Mucosa of rectum (tissue), 2 donors: ENCODE data around the gene FAM53B.

Experiments
- H3K27ac ChIP-seq, 2 donors: one replicate each; pipeline ENCODE4 v1.7.0; 2013; ENCODE audit warnings: inconsistent platforms in 2 of 2, low read depth in 2 of 2, low read length in 2 of 2
- H3K27me3 ChIP-seq, 2 donors: one replicate each; pipeline ENCODE4 v1.7.0; 2013; ENCODE audit warnings: low read length in 2 of 2; ENCODE audit not compliant: control insufficient read depth in 2 of 2, insufficient read depth in 2 of 2
- H3K36me3 ChIP-seq, 2 donors: one replicate each; pipeline ENCODE4 v1.7.0; 2013; ENCODE audit warnings: low read length in 2 of 2; ENCODE audit not compliant: control insufficient read depth in 2 of 2, insufficient read depth in 2 of 2
- H3K4me1 ChIP-seq, 2 donors: one replicate each; pipeline ENCODE4 v1.7.0; 2013; ENCODE audit warnings: low read length in 2 of 2, mild to moderate bottlenecking in 1 of 2; ENCODE audit not compliant: control insufficient read depth in 2 of 2, insufficient read depth in 2 of 2
- H3K4me3 ChIP-seq, 2 donors: one replicate each; pipeline ENCODE4 v1.7.0; 2013; ENCODE audit warnings: low read length in 2 of 2
- H3K9ac ChIP-seq, 2 donors: one replicate each; pipeline ENCODE4 v1.7.0; 2013; ENCODE audit warnings: low read length in 2 of 2, low read depth in 1 of 2, mild to moderate bottlenecking in 1 of 2
- H3K9me3 ChIP-seq, 2 donors: one replicate each; pipeline ENCODE4 v1.7.0; 2013; ENCODE audit warnings: low read length in 2 of 2; ENCODE audit not compliant: control insufficient read depth in 2 of 2
- donor health status: healthy.
- donor health status: Normal muscosa, but diverticular disease.

FAM53B gene

GRCh38 chr10:124636271-124636995 lies 107.7 kb downstream of the FAM53B start:
- H3K27me3 ChIP-seq = no peaks in the 10 kb centered on the region
- H3K9me3 ChIP-seq = no peaks in the 10 kb centered on the region
- H3K27ac ChIP-seq = no peak overlapping the region
- H3K36me3 ChIP-seq = peaks cover 4 to 5% of the 10 kb centered on the region in 2 donors
- H3K4me1 ChIP-seq = peaks cover 7 to 14% of the 10 kb centered on the region in 2 donors
- no peak overlapping the region for H3K4me3 ChIP-seq
- H3K9ac ChIP-seq = no peak overlapping the region

- Histone ChIP-seq H3K9me3 (no peaks in the 10 kb centered on the region), H3K4me3 (no peak overlapping the region), H3K9ac (no peak overlapping the region), H3K36me3 (peaks cover 4 to 5% of the 10 kb centered on the region in 2 donors), H3K27me3 (no peaks in the 10 kb centered on the region), H3K4me1 (peaks cover 11 to 24% of the 10 kb centered on the region in 2 donors), H3K27ac (no peak overlapping the region)
Observed at GRCh38 chr10:124632566-124632965, 111.6 kb downstream of the FAM53B start.

- Histone ChIP-seq H3K27ac (no peak overlapping the region), H3K4me1 (peaks cover 15 to 27% of the 10 kb centered on the region in 2 donors), H3K9me3 (no peaks in the 10 kb centered on the region), H3K4me3 (no peak overlapping the region), H3K27me3 (no peaks in the 10 kb centered on the region), H3K36me3 (peaks cover 2 to 5% of the 10 kb centered on the region in 2 donors), H3K9ac (no peak overlapping the region)
Observed at GRCh38 chr10:124632064-124632531, 112.1 kb downstream of the FAM53B start.

- Histone ChIP-seq H3K9ac (no peak overlapping the region), H3K36me3 (peaks cover 0 to 5% of the 10 kb centered on the region in 2 donors), H3K4me1 (peaks cover 24 to 39% of the 10 kb centered on the region in 2 donors), H3K27ac (no peak overlapping the region), H3K4me3 (no peak overlapping the region), H3K9me3 (no peaks in the 10 kb centered on the region), H3K27me3 (no peaks in the 10 kb centered on the region)
Observed at GRCh38 chr10:124630551-124630950, 113.6 kb downstream of the FAM53B start.

GRCh38 chr10:124629842-124630241 lies 114.3 kb downstream of the FAM53B start:
- H3K4me3 ChIP-seq = no peak overlapping the region
- H3K9me3 ChIP-seq = no peaks in the 10 kb centered on the region
- no peak overlapping the region for H3K9ac ChIP-seq
- no peak overlapping the region for H3K27ac ChIP-seq
- H3K4me1 ChIP-seq = peaks cover 24 to 40% of the 10 kb centered on the region in 2 donors
- H3K27me3 ChIP-seq = no peaks in the 10 kb centered on the region
- H3K36me3 ChIP-seq = peaks cover 2 to 5% of the 10 kb centered on the region in 2 donors

GRCh38 chr10:124629415-124629814 lies 114.8 kb downstream of the FAM53B start:
- H3K9me3 ChIP-seq = no peaks in the 10 kb centered on the region
- peaks cover 3 to 5% of the 10 kb centered on the region in 2 donors for H3K36me3 ChIP-seq
- peaks cover 25 to 40% of the 10 kb centered on the region in 2 donors for H3K4me1 ChIP-seq
- no peak overlapping the region for H3K9ac ChIP-seq
- H3K27ac ChIP-seq = peak overlapping the region in 1 of 2 donors; percentile 38
- H3K27me3 ChIP-seq = no peaks in the 10 kb centered on the region
- H3K4me3 ChIP-seq = no peak overlapping the region

- no peaks in the 10 kb centered on the region for H3K27me3 ChIP-seq
- peak overlapping the region in 1 of 2 donors; percentile 38 for H3K27ac ChIP-seq
- peaks cover 3 to 10% of the 10 kb centered on the region in 2 donors for H3K36me3 ChIP-seq
- H3K9me3 ChIP-seq = no peaks in the 10 kb centered on the region
- H3K4me3 ChIP-seq = no peak overlapping the region
- H3K4me1 ChIP-seq = peaks cover 26 to 40% of the 10 kb centered on the region in 2 donors
- H3K9ac ChIP-seq = no peak overlapping the region
Observed at GRCh38 chr10:124628676-124629021, 115.5 kb downstream of the FAM53B start.

GRCh38 chr10:124627866-124628675 lies 116.1 kb downstream of the FAM53B start:
- Histone ChIP-seq H3K27me3 (no peaks in the 10 kb centered on the region), H3K27ac (peak overlapping the region; percentile 38 to 41), H3K9me3 (no peaks in the 10 kb centered on the region), H3K4me1 (peaks cover 26 to 40% of the 10 kb centered on the region in 2 donors), H3K36me3 (peaks cover 3 to 12% of the 10 kb centered on the region in 2 donors), H3K9ac (peak overlapping the region in 1 of 2 donors; percentile 26), H3K4me3 (no peak overlapping the region)

GRCh38 chr10:124626759-124627380 lies 117.3 kb downstream of the FAM53B start:
- Histone ChIP-seq H3K9me3 (no peaks in the 10 kb centered on the region), H3K27me3 (no peaks in the 10 kb centered on the region), H3K36me3 (peaks cover 4 to 22% of the 10 kb centered on the region in 2 donors), H3K4me1 (peaks cover 26 to 38% of the 10 kb centered on the region in 2 donors), H3K9ac (peak overlapping the region in 1 of 2 donors; percentile 17), H3K27ac (peak overlapping the region; percentile 45 to 55), H3K4me3 (no peak overlapping the region)
